T-cell (primary cell): Measurements from ENCODE around the gene DCAF11. TPM values are rescaled to one million over a fixed set of nuclear protein-coding genes. Genes with fewer than 3 reads are reported as not detected.

Experiments used
- ATAC-seq, 4 experiments: fragments of 200-7000 bp in 3 of 4; fragments of 150-1000 bp in 1 of 4; cut with Tn5 transposase; replicated peaks in 1 of 4; 1 replicate in 3 of 4; 2 replicates in 1 of 4; pipeline ENCODE4 v1.10.0; 2021; ENCODE audit warnings: moderate library complexity in 3 of 4, mild to moderate bottlenecking in 2 of 4, moderate number of reproducible peaks in 1 of 4
- CTCF ChIA-PET, 2 donors: fragments of 300-600 bp; sonication (Branson Sonifier 250); formaldehyde crosslinking; loops; one replicate each; lab custom pipeline; 2022; ENCODE audit warnings: antibody characterized with exemption in 2 of 2; lab: Charles Lee
- POLR2A ChIA-PET, 2 donors: fragments of 300-600 bp; sonication (Branson Sonifier 250); formaldehyde crosslinking; loops; one replicate each; lab custom pipeline; 2022; ENCODE audit warnings: antibody characterized with exemption in 2 of 2; lab: Charles Lee
- DNase-seq, 35 experiments: peaks; one replicate each; pipeline versions ENCODE4 v3.0.0 to v3.0.0-alpha.2; 2013 to 2023
- H3K27ac ChIP-seq: one replicate; pipeline ENCODE4 v1.5.1; 2013; ENCODE audit warnings: low read length
- H3K27me3 ChIP-seq, 2 experiments: replicated peaks in 1 of 2; 1 replicate in 1 of 2; 2 replicates in 1 of 2; pipeline versions ENCODE4 v1.6.1 to v1.7.0; 2013; ENCODE audit warnings: low read length in 1 of 2, mixed read lengths in 1 of 2; ENCODE audit not compliant: control insufficient read depth in 2 of 2, insufficient read depth in 2 of 2; ENCODE audit errors: extremely low read depth in 1 of 2
- H3K36me3 ChIP-seq, 2 donors: 1 replicate in 1 of 2; 2 replicates in 1 of 2; pipeline versions ENCODE4 v1.6.1 to v1.7.0; 2013; ENCODE audit warnings: low read length in 1 of 2; ENCODE audit not compliant: control insufficient read depth in 2 of 2, insufficient read depth in 1 of 2; ENCODE audit errors: extremely low read depth in 1 of 2
- H3K4me1 ChIP-seq, 2 experiments: 1 replicate in 1 of 2; 2 replicates in 1 of 2; pipeline versions ENCODE4 v1.6.1 to v1.7.0; 2013; ENCODE audit warnings: low read length in 2 of 2, mixed read lengths in 1 of 2; ENCODE audit not compliant: insufficient read depth in 2 of 2, control insufficient read depth in 1 of 2; ENCODE audit errors: extremely low read depth in 1 of 2
- H3K4me3 ChIP-seq, 2 donors: 1 replicate in 1 of 2; 2 replicates in 1 of 2; pipeline versions ENCODE4 v1.5.1 to v1.7.0; 2013; ENCODE audit warnings: mild to moderate bottlenecking in 2 of 2, low read length in 1 of 2, moderate library complexity in 1 of 2; ENCODE audit not compliant: control insufficient read depth in 1 of 2; ENCODE audit errors: extremely low read depth in 1 of 2
- H3K9me3 ChIP-seq: 2 replicates; pipeline ENCODE4 v1.7.0; 2013
- H3K27ac Mint-ChIP-seq, 2 donors: one replicate each; pipeline ENCODE4 v1.8.0; 2020 to 2021; ENCODE audit warnings: mild to moderate bottlenecking in 2 of 2, mixed read lengths in 2 of 2
- H3K27me3 Mint-ChIP-seq, 2 donors: one replicate each; pipeline ENCODE4 v1.8.0; 2021 to 2022; ENCODE audit warnings: mixed read lengths in 2 of 2
- H3K36me3 Mint-ChIP-seq: one replicate; pipeline ENCODE4 v1.8.0; 2021; ENCODE audit warnings: mixed read lengths
- H3K4me1 Mint-ChIP-seq, 3 donors: one replicate each; pipeline ENCODE4 v1.8.0; 2020 to 2022; ENCODE audit warnings: mixed read lengths in 3 of 3, mild to moderate bottlenecking in 1 of 3
- H3K4me3 Mint-ChIP-seq, 3 donors: one replicate each; pipeline ENCODE4 v1.8.0; 2020 to 2022; ENCODE audit warnings: mild to moderate bottlenecking in 3 of 3, mixed read lengths in 3 of 3, moderate library complexity in 3 of 3
- H3K9me3 Mint-ChIP-seq, 3 donors: one replicate each; pipeline ENCODE4 v1.8.0; 2020 to 2022; ENCODE audit warnings: mixed read lengths in 3 of 3
- WGBS: methylation state at CpG from one replicate; pipeline ENCODE4 v1.1.5; 2013; ENCODE audit warnings: missing lambda C conversion rate; ENCODE audit not compliant: insufficient coverage; 5-methylcytosine and 5-hydroxymethylcytosine counted together
- total RNA-seq, 35 experiments: library from RNA in 6 of 35; stranded (reverse) in 6 of 35; fragments of 120-200 nt in 1 of 35; gene quantifications; one replicate each; pipeline versions ENCODE4 v1.2.1 to v1.2.4 and lab custom pipeline; 2013 to 2026

Gene DCAF11
- total RNA-seq, 5 donors from 2014 or later (not counting 1 experiment from before 2014, with no cell fraction given): 78.5 to 94.1 (median 89.6) TPM

DNA sequence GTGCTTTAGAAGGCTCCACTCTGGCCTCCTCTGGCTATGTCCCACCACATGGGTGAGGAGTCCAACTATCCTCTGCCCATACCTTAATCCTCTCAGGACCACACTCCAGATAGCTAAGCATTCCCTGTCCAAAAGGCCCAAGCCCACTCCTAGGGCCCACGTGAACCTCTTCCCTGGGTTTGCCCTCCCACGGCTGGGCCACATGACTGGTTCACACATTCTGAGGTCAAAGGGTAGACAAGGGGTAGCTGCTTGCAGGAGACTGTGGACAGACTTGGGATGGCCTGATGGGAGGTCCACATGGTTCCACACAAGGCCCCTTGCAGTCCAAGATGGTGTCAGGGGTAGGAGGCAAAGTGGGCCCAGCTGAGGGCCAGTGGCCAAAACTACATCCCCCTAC lies 26.5 kb upstream of the DCAF11 start:
- Mint-ChIP-seq H3K27ac (no peak overlapping the region), H3K36me3 (no peaks in the 10 kb centered on the region), H3K4me3 (no peak overlapping the region), H3K4me1 (peaks cover 5 to 18% (median 13%) of the 10 kb centered on the region in 3 donors), H3K9me3 (no peaks in the 10 kb centered on the region), H3K27me3 (no peaks in the 10 kb centered on the region)
- 69% methylated on average over 2 of the region's 2 CpGs for WGBS
- CTCF ChIA-PET: interaction anchor here (0.7 kb wide), 3 partner anchors 7 to 402 kb away, joined by 4 to 8 read pairs (median 5); no protein-coding TSS in a partner anchor
- peaks cover 0 to 5% of the 10 kb centered on the region in 2 experiments for H3K4me1 ChIP-seq
- no peaks in the 10 kb centered on the region for H3K27me3 ChIP-seq
- H3K27ac ChIP-seq: no peak overlapping the region
- POLR2A ChIA-PET: no interaction called here
- DNase-seq: no peak
- no peaks in the 10 kb centered on the region for H3K36me3 ChIP-seq
- no peak overlapping the region for H3K4me3 ChIP-seq
- no peak for ATAC-seq
- H3K9me3 ChIP-seq: no peaks in the 10 kb centered on the region

GRCh38 chr14:24089890-24090289 lies 24.7 kb upstream of the DCAF11 start:
- DNase-seq (no peak), ATAC-seq (no peak)
- no peaks in the 10 kb centered on the region for H3K36me3 Mint-ChIP-seq
- Histone ChIP-seq H3K27me3 (no peaks in the 10 kb centered on the region), H3K4me3 (no peak overlapping the region), H3K4me1 (peaks cover 0 to 16% of the 10 kb centered on the region in 2 experiments), H3K27ac (no peak overlapping the region), H3K9me3 (no peaks in the 10 kb centered on the region), H3K36me3 (no peaks in the 10 kb centered on the region)
- H3K27ac Mint-ChIP-seq: no peak overlapping the region
- no peaks in the 10 kb centered on the region for H3K9me3 Mint-ChIP-seq
- whole genome bisulfite sequencing: 100% methylated on average over 3 of the region's 6 CpGs
- POLR2A ChIA-PET: no interaction called here
- CTCF ChIA-PET: interaction anchor here (0.6 to 7.6 kb wide), 14 partner anchors 8 to 501 kb away, joined by 3 to 96 read pairs (median 5); partner anchors contain the start of gene IRF9 (in 1 of the 2)
- H3K4me1 Mint-ChIP-seq: peaks cover 12 to 31% (median 21%) of the 10 kb centered on the region in 3 donors
- H3K27me3 Mint-ChIP-seq: no peaks in the 10 kb centered on the region
- H3K4me3 Mint-ChIP-seq: no peak overlapping the region

DNA sequence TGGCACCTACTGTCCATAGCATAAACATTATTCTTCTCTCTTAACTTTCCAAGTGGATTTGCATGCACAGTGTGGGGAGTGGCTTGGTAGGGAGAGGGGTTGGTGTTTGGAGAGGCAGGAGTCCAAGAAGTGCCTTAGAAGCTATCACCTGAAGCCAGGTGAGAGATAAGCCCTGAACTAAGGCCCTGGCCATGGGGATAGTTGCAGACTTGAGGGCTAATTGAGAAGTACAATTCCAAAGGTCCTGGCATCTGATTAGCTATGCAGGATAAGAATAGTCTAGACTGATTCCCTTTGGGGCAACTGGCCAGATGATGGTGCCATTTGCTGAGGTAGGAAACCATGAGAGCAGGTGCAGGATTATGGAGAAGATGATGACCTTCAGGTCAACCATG lies 22.5 kb upstream of the DCAF11 start:
- no peak for ATAC-seq
- no peak overlapping the region for H3K27ac ChIP-seq

DNA sequence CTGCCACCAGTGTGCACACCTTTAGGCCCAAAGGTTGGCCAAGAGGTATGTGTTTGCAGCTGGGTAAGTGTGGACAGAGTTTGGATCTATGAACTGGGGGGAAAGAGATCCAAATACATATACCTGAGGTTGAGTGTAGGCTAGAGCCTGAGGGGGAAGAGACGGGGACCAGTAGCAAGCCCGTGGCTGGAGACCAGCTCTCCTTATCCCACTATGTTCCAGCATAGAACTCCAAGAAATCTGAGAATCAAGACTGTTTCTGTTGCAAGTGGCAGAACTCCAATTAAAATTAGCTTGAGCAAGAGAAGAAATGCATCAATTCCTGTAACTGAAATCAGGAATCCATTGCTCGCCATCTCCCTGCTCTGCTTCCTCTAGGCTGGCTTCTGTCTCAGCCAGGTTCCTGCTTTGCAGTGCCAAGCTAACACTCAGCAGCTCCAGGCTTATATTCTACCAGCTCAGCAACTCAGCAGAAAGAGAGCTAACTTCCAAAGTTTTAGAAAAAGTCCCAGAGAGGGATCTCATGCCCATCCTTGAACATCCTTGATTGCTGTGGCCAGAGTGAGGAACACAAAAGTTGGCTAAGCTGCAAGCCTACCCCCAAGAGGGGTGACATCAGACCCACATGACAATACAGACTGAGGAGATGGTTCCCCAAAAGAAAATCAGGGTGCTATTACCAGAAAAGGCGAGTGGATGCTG lies 21.9 kb upstream of the DCAF11 start:
- Mint-ChIP-seq H3K36me3 (peaks cover 4% of the 10 kb centered on the region), H3K27me3 (no peaks in the 10 kb centered on the region), H3K4me1 (peaks cover 28 to 46% (median 39%) of the 10 kb centered on the region in 3 donors), H3K4me3 (peak overlapping the region; percentile 93 to 97 (median 96)), H3K27ac (peak overlapping the region; percentile 91 to 98), H3K9me3 (no peaks in the 10 kb centered on the region)
- H3K27me3 ChIP-seq: no peaks in the 10 kb centered on the region
- 100% methylated on average over 2 of the region's 4 CpGs for WGBS
- ChIA-PET CTCF (interaction anchor here in 1 of 2 donors (1.0 to 7.6 kb wide), 2 partner anchors 16 to 22 kb away, joined by 5 to 96 read pairs; partner anchors contain the start of genes DCAF11 and NRL), POLR2A (interaction anchor here in 1 of 2 donors (0.7 kb wide), 1 partner anchor 790 kb away, joined by 3 read pairs; no protein-coding TSS in a partner anchor)
- H3K9me3 ChIP-seq: no peaks in the 10 kb centered on the region
- ATAC-seq (no peak), DNase-seq (no peak)
- H3K4me3 ChIP-seq: no peak overlapping the region
- peaks cover 5 to 26% of the 10 kb centered on the region in 2 experiments for H3K4me1 ChIP-seq
- H3K36me3 ChIP-seq: peaks cover 0 to 2% of the 10 kb centered on the region in 2 donors
- H3K27ac ChIP-seq: no peak overlapping the region

More for the DNA sequence above, 22.5 kb upstream of the DCAF11 start:
- ChIA-PET POLR2A (interaction anchor here in 1 of 2 donors (0.6 kb wide), 2 partner anchors 12 to 15 kb away, joined by 3 read pairs; no protein-coding TSS in a partner anchor), CTCF (interaction anchor here (1.0 to 7.6 kb wide), 3 partner anchors 11 to 22 kb away, joined by 5 to 96 read pairs (median 17); partner anchors contain the start of genes DCAF11 (in 1 of the 2) and NRL (in 1 of the 2))
- Mint-ChIP-seq H3K9me3 (no peaks in the 10 kb centered on the region), H3K27ac (peak overlapping the region; percentile 91 to 98), H3K27me3 (no peaks in the 10 kb centered on the region), H3K4me1 (peaks cover 28 to 46% (median 39%) of the 10 kb centered on the region in 3 donors), H3K36me3 (peaks cover 4% of the 10 kb centered on the region), H3K4me3 (peak overlapping the region; percentile 93 to 97 (median 96))
- peaks cover 5 to 26% of the 10 kb centered on the region in 2 experiments for H3K4me1 ChIP-seq
- no peaks in the 10 kb centered on the region for H3K9me3 ChIP-seq
- H3K27me3 ChIP-seq: no peaks in the 10 kb centered on the region
- H3K4me3 ChIP-seq: no peak overlapping the region
- peaks cover 0 to under 1% of the 10 kb centered on the region in 2 donors for H3K36me3 ChIP-seq
- DNase-seq: no peak

- H3K27me3 ChIP-seq: no peaks in the 10 kb centered on the region
These were observed 21.2 kb upstream of the DCAF11 start for GRCh38 chr14:24093207-24093900.

More at GRCh38 chr14:24093207-24093900, 21.2 kb upstream of the DCAF11 start:
- peaks cover 28 to 46% (median 39%) of the 10 kb centered on the region in 3 donors for H3K4me1 Mint-ChIP-seq
- Histone ChIP-seq H3K9me3 (no peaks in the 10 kb centered on the region), H3K27ac (peak overlapping the region; percentile 83), H3K36me3 (peaks cover 2 to 5% of the 10 kb centered on the region in 2 donors), H3K4me3 (peak overlapping the region; percentile 79 to 92), H3K4me1 (peaks cover 5 to 26% of the 10 kb centered on the region in 2 experiments)
- H3K27ac Mint-ChIP-seq: peak overlapping the region; percentile 91 to 98
- peak overlapping the region; percentile 93 to 97 (median 96) for H3K4me3 Mint-ChIP-seq
- H3K36me3 Mint-ChIP-seq: peaks cover 4% of the 10 kb centered on the region
- ChIA-PET POLR2A (interaction anchor here in 1 of 2 donors (0.6 to 0.7 kb wide), 3 partner anchors 10 to 790 kb away, joined by 3 to 4 read pairs (median 3); no protein-coding TSS in a partner anchor), CTCF (interaction anchor here in 1 of 2 donors (1.0 to 7.6 kb wide), 2 partner anchors 15 to 21 kb away, joined by 5 to 96 read pairs; partner anchors contain the start of genes DCAF11 and NRL)
- DNase-seq (no peak), ATAC-seq (no peak)
- no peaks in the 10 kb centered on the region for H3K27me3 Mint-ChIP-seq
- H3K9me3 Mint-ChIP-seq: no peaks in the 10 kb centered on the region
- 89% methylated on average over 18 of the region's 19 CpGs for WGBS
